ENCODE data around the gene PLA2G4F.

Gene PLA2G4F

DNA sequence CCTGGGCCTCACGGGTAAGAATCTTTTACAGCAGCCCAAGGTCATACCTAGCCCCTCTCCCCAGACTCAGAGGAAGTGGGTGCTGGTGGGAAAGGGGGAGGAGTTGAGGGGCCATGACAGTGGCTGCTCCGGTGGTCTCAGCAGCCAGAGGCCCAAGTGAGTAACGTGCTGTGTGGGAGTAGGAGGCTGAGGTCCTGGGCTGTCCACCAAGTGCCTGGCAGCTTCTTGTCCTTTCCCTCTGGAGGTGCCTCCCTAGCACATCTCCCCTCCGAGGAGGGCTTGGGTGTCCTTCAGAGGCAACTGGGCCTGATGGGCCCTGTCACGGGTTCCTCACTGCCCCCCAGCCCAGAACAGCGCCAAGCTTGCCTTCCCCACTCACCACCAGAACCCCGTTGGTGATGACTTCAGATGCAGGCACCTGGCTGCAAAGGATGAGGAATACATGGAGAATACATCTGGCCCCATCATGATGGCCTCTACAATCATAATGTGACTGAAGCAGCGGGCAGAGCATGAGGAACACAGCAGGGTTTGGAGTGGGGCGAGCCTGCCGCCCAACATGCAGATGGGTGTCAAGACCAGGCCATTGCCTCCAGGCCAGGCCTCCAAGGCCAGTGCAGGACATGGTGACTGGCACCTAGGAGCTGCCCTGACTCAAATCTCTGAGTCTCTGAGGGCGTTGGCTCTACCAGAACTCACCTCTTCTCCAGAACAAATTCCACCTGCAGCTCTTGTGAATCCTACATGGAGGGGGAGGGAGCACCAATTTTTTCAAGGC, 3.3 kb downstream of the PLA2G4F start:
- no peak overlapping the region for H3K4me3 ChIP-seq (replicated peaks; ENCODE audit: low read depth, low read length)
- no peak for TF ChIP-seq CTCF (IDR thresholded peaks at IDR 0.05; ENCODE audit: low read length, missing control alignments)
- no peak for DNase-seq (ENCODE audit: low read depth)

- TF ChIP-seq CTCF (IDR thresholded peaks at IDR 0.05; ENCODE audit: low read length, missing control alignments) = no peak
- no peak for DNase-seq (ENCODE audit: low read depth)
- H3K4me3 ChIP-seq (replicated peaks; ENCODE audit: low read depth, low read length) = no peak overlapping the region
Measured at GRCh38 chr15:42152196-42152920, 4.1 kb downstream of the PLA2G4F start.

DNA sequence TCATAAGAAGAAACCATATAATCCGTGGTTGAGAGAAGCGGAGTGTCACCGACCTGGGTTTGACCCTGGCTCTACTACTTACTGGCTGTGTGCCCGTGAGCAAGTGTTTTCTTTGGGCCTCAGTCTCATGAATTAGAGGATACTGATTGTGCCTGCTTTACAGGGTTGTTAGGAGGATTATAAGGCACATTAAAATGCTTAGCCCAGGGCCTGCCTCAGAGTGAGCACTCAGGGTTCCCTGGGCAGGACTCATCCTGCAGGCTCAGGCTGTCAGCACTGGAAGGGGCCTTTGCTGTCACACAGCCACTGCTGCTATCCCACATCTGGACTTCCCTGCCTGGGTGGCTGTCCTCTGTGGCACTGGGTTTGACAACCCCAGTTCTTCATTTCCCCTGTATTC, 4.7 kb downstream of the PLA2G4F start:
- H3K4me3 ChIP-seq (replicated peaks; ENCODE audit: low read depth, low read length) = no peak overlapping the region
- DNase-seq (ENCODE audit: low read depth) = no peak
- no peak for TF ChIP-seq CTCF (IDR thresholded peaks at IDR 0.05; ENCODE audit: low read length, missing control alignments)

DNA sequence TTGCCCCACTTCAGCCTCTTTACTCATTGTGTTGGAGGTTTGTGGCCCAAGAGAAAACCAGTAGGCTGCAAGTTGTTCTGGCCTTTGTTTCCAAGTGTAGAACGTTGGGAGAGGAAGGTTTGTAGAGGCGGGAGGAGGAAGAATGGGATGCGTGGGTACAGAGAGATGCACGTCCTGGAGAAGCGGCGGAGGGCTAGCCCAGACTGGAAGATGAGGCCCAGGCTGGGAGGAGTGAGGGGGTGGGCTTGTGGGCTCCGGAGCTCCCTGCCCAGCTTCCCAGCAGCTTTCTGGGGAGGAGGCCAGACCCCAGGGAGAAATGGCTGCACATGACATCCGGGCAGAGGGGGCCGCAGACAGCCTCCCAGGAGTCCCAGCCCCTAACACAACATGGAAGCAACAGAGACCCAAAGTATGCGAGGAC, 5.3 kb downstream of the PLA2G4F start:
- no peak overlapping the region for H3K4me3 ChIP-seq (replicated peaks; ENCODE audit: low read depth, low read length)
- no peak for DNase-seq (ENCODE audit: low read depth)
- TF ChIP-seq CTCF (IDR thresholded peaks at IDR 0.05; ENCODE audit: low read length, missing control alignments) = no peak

- H3K4me3 ChIP-seq (replicated peaks; ENCODE audit: low read depth, low read length) = no peak overlapping the region
- DNase-seq (ENCODE audit: low read depth) = no peak
- TF ChIP-seq CTCF (IDR thresholded peaks at IDR 0.05; ENCODE audit: low read length, missing control alignments) = no peak
Measured at GRCh38 chr15:42150219-42150970, 6.0 kb downstream of the PLA2G4F start.

DNA sequence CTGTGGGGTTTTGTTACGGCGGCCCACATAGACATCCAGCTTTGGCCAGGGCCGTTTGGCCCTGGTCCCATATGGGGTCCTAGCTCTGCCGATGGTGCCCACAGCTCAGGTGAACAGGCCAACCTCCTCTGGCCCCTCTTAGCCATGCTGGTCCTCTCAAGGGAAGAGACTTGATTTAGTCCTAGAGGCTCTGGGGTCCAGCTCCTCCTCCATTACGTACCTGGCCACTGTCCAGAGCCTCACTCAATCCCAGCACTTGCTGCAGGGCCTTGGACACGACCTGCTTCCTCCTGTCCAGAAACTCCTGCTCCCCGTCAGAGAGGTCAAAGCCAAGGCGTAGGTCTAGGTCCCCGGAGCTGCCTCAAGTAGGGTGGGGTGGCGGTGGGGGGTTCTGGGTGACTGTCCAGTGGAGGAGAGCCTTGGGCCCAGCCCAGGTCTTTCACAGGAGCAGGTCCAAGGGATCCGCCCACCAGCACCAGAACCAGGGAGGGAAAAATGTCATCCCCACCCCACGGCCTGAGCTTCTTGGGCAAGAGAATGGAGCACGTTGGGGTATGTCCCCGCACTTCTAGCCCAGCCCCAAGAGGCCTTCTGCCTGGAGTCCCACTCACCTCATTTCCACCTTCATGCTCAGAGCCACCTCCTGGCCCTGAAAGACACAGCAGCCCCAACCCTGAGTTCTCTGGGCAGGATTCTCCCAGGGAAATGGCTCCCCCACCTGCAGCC, 6.8 kb downstream of the PLA2G4F start:
- no peak for TF ChIP-seq CTCF (IDR thresholded peaks at IDR 0.05; ENCODE audit: low read length, missing control alignments)
- DNase-seq (ENCODE audit: low read depth) = no peak

More for the DNA sequence above, 6.8 kb downstream of the PLA2G4F start:
- no peak overlapping the region for H3K4me3 ChIP-seq (replicated peaks; ENCODE audit: low read depth, low read length)
